Measurements from ENCODE around the gene TNFRSF21. TPM values are rescaled to one million over a fixed set of nuclear protein-coding genes. Genes with fewer than 3 reads are reported as not detected.

TNFRSF21 gene
- total and polyA plus RNA-seq, 10 of the 15 experiments (the other 5 are each of a cell fraction or from before 2014, with no cell fraction given) = 0.09 to 1.0 (median 0.27) TPM

DNA sequence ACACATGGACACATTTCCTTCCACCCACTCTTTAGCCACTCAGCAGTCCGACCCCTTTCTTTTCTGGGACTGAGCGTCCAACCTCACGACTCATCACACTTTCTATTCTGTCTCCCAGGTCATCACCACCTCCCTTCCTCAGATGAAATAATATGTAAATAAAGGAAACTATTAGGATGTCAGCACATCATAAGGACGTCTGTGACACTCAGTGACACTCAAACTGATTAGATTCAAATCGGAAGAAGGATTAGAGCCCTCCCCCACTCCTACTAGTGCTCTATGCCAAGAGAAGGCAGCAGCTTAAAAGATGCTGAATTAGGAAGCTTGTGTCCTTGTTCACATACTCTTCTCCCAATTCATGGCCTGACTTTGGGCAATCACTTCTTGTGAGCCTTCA lies 113.6 kb downstream of the TNFRSF21 start:
- DNase-seq (ENCODE audit: low read depth, low spot score) (no peak), FAIRE-seq (no peak), ATAC-seq (no peak)
- POLR2A ChIA-PET = no interaction called here
- TF ChIP-seq, protein P1, sequence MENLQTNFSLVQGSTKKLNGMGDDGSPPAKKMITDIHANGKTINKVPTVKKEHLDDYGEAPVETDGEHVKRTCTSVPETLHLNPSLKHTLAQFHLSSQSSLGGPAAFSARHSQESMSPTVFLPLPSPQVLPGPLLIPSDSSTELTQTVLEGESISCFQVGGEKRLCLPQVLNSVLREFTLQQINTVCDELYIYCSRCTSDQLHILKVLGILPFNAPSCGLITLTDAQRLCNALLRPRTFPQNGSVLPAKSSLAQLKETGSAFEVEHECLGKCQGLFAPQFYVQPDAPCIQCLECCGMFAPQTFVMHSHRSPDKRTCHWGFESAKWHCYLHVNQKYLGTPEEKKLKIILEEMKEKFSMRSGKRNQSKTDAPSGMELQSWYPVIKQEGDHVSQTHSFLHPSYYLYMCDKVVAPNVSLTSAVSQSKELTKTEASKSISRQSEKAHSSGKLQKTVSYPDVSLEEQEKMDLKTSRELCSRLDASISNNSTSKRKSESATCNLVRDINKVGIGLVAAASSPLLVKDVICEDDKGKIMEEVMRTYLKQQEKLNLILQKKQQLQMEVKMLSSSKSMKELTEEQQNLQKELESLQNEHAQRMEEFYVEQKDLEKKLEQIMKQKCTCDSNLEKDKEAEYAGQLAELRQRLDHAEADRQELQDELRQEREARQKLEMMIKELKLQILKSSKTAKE (IDR thresholded peaks at IDR 0.05; ENCODE audit: low read depth, poor library complexity, severe bottlenecking) = no peak
- TF ChIP-seq MEF2B (IDR thresholded peaks at IDR 0.05; ENCODE audit: partially characterized antibody, poor library complexity, severe bottlenecking) (no peak), TARDBP (IDR thresholded peaks at IDR 0.05; ENCODE audit: borderline replicate concordance) (no peak), IKZF2 (IDR thresholded peaks at IDR 0.05) (no peak), MYC (IDR thresholded peaks at IDR 0.05; ENCODE audit: insufficient read depth, insufficient read length, insufficient replicate concordance, low read length, severe bottlenecking) (no peak), KDM1A (IDR thresholded peaks at IDR 0.05; ENCODE audit: borderline replicate concordance) (no peak), CBX5 (IDR thresholded peaks at IDR 0.05; ENCODE audit: low read depth) (no peak), IKZF1 (conservative IDR thresholded peaks at IDR 0.05) (no peak), HDAC6 (IDR thresholded peaks at IDR 0.05; ENCODE audit: unreplicated experiment) (no peak), CEBPB (IDR thresholded peaks at IDR 0.05; ENCODE audit: borderline replicate concordance in 1 of 2, low read depth in 2 of 2, low read length in 2 of 2) (no peak), STAT1 (conservative IDR thresholded peaks at IDR 0.05) (no peak)
- TF ChIP-seq, protein P2, sequence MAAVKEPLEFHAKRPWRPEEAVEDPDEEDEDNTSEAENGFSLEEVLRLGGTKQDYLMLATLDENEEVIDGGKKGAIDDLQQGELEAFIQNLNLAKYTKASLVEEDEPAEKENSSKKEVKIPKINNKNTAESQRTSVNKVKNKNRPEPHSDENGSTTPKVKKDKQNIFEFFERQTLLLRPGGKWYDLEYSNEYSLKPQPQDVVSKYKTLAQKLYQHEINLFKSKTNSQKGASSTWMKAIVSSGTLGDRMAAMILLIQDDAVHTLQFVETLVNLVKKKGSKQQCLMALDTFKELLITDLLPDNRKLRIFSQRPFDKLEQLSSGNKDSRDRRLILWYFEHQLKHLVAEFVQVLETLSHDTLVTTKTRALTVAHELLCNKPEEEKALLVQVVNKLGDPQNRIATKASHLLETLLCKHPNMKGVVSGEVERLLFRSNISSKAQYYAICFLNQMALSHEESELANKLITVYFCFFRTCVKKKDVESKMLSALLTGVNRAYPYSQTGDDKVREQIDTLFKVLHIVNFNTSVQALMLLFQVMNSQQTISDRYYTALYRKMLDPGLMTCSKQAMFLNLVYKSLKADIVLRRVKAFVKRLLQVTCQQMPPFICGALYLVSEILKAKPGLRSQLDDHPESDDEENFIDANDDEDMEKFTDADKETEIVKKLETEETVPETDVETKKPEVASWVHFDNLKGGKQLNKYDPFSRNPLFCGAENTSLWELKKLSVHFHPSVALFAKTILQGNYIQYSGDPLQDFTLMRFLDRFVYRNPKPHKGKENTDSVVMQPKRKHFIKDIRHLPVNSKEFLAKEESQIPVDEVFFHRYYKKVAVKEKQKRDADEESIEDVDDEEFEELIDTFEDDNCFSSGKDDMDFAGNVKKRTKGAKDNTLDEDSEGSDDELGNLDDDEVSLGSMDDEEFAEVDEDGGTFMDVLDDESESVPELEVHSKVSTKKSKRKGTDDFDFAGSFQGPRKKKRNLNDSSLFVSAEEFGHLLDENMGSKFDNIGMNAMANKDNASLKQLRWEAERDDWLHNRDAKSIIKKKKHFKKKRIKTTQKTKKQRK (IDR thresholded peaks at IDR 0.05; ENCODE audit: low read depth, low read length) = no peak
- TF ChIP-seq, protein P3, sequence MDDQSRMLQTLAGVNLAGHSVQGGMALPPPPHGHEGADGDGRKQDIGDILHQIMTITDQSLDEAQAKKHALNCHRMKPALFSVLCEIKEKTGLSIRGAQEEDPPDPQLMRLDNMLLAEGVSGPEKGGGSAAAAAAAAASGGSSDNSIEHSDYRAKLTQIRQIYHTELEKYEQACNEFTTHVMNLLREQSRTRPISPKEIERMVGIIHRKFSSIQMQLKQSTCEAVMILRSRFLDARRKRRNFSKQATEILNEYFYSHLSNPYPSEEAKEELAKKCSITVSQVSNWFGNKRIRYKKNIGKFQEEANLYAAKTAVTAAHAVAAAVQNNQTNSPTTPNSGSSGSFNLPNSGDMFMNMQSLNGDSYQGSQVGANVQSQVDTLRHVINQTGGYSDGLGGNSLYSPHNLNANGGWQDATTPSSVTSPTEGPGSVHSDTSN (IDR thresholded peaks at IDR 0.05; ENCODE audit: insufficient replicate concordance, low read depth, low read length) = no peak
- TF ChIP-seq, protein P4, sequence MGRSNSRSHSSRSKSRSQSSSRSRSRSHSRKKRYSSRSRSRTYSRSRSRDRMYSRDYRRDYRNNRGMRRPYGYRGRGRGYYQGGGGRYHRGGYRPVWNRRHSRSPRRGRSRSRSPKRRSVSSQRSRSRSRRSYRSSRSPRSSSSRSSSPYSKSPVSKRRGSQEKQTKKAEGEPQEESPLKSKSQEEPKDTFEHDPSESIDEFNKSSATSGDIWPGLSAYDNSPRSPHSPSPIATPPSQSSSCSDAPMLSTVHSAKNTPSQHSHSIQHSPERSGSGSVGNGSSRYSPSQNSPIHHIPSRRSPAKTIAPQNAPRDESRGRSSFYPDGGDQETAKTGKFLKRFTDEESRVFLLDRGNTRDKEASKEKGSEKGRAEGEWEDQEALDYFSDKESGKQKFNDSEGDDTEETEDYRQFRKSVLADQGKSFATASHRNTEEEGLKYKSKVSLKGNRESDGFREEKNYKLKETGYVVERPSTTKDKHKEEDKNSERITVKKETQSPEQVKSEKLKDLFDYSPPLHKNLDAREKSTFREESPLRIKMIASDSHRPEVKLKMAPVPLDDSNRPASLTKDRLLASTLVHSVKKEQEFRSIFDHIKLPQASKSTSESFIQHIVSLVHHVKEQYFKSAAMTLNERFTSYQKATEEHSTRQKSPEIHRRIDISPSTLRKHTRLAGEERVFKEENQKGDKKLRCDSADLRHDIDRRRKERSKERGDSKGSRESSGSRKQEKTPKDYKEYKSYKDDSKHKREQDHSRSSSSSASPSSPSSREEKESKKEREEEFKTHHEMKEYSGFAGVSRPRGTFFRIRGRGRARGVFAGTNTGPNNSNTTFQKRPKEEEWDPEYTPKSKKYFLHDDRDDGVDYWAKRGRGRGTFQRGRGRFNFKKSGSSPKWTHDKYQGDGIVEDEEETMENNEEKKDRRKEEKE (IDR thresholded peaks at IDR 0.05) = no peak
- Histone ChIP-seq H3K79me2 (ENCODE audit: control insufficient read depth, insufficient read depth, low read length) (no peaks in the 10 kb centered on the region), H3K9ac (ENCODE audit: control insufficient read depth, insufficient read depth, low read length) (no peak overlapping the region), H2AFZ (ENCODE audit: control insufficient read depth, low read depth, low read length) (no peak overlapping the region), H3K9me3 (replicated peaks; ENCODE audit: control insufficient read depth, insufficient read depth, low read length) (no peaks in the 10 kb centered on the region), H3K4me2 (ENCODE audit: control insufficient read depth, insufficient read depth) (no peak overlapping the region), H3K36me3 (ENCODE audit: control insufficient read depth in 2 of 2, insufficient read depth in 2 of 2, low read length in 1 of 2) (no peaks in the 10 kb centered on the region), H3K27ac (ENCODE audit: control insufficient read depth, insufficient read depth) (no peak overlapping the region), H3K27me3 (replicated peaks in 1 of 2; ENCODE audit: control insufficient read depth in 2 of 2, insufficient read depth in 2 of 2, low read length in 1 of 2) (no peaks in the 10 kb centered on the region), H3K4me3 (no peak overlapping the region), H4K20me1 (ENCODE audit: control insufficient read depth, insufficient read depth) (no peaks in the 10 kb centered on the region), H3K4me1 (ENCODE audit: control insufficient read depth, insufficient read depth, low read length) (no peaks in the 10 kb centered on the region)
- SMC1A ChIA-PET (ENCODE audit: uncharacterized antibody, unreplicated experiment) = no interaction called here
- intact Hi-C loops (cut with micrococcal nuclease; ENCODE audit: unreplicated experiment) = no loop called here
- RAD21 ChIA-PET (ENCODE audit: unreplicated experiment) = no interaction called here
- no TSS peak for BruUV-seq (replicated peaks)
- in situ Hi-C loops (cut with MboI) = no loop called here
- CTCF ChIA-PET = interaction anchor here (1.0 kb wide), 1 partner anchor 9 kb away, joined by 3 read pairs; no protein-coding TSS in a partner anchor
- whole genome bisulfite sequencing (ENCODE audit: insufficient coverage, insufficient replicate concordance, low lambda C conversion rate, missing lambda C conversion rate) = 51% methylated on average over 5 of the region's 5 CpGs
